BLaER1 treated with 17β-estradiol and CSF1 and Interleukin-3, amounts not matched to agents 10 nM and 100 nM (cell line): Measurements from ENCODE around the gene PTPRM.

ENCODE experiments used
- H3K27ac ChIP-seq, 11 experiments: shearing (Covaris generic); formaldehyde crosslinking; 2 replicates each; pipeline ENCODE4 v1.8.1; 2022
- H3K27me3 ChIP-seq, 11 experiments: shearing (Covaris generic); formaldehyde crosslinking; 2 replicates each; pipeline ENCODE4 v1.8.1; 2022
- H3K36me3 ChIP-seq, 11 experiments: shearing (Covaris generic); formaldehyde crosslinking; 2 replicates each; pipeline ENCODE4 v1.8.1; 2022
- H3K4me1 ChIP-seq, 10 experiments: shearing (Covaris generic); formaldehyde crosslinking; 2 replicates each; pipeline ENCODE4 v1.8.1; 2022
- H3K4me2 ChIP-seq, 11 experiments: shearing (Covaris generic); formaldehyde crosslinking; 2 replicates each; pipeline ENCODE4 v1.8.1; 2022
- H3K4me3 ChIP-seq, 10 experiments: shearing (Covaris generic); formaldehyde crosslinking; 2 replicates each; pipeline ENCODE4 v1.8.1; 2022
- H3K9ac ChIP-seq, 11 experiments: shearing (Covaris generic); formaldehyde crosslinking; 2 replicates each; pipeline ENCODE4 v1.8.1; 2022
- H3K9me3 ChIP-seq, 11 experiments: shearing (Covaris generic); formaldehyde crosslinking; replicated peaks in 1 of 11; 2 replicates each; pipeline ENCODE4 v1.8.1; 2022
- H4K20me1 ChIP-seq, 11 experiments: shearing (Covaris generic); formaldehyde crosslinking; 2 replicates each; pipeline ENCODE4 v1.8.1; 2022
- Cebpa-rat ChIP-seq, 11 experiments: shearing (Covaris generic); IDR thresholded peaks; 2 replicates each; pipeline ENCODE4 v1.8.1; 2022

The PTPRM gene

DNA sequence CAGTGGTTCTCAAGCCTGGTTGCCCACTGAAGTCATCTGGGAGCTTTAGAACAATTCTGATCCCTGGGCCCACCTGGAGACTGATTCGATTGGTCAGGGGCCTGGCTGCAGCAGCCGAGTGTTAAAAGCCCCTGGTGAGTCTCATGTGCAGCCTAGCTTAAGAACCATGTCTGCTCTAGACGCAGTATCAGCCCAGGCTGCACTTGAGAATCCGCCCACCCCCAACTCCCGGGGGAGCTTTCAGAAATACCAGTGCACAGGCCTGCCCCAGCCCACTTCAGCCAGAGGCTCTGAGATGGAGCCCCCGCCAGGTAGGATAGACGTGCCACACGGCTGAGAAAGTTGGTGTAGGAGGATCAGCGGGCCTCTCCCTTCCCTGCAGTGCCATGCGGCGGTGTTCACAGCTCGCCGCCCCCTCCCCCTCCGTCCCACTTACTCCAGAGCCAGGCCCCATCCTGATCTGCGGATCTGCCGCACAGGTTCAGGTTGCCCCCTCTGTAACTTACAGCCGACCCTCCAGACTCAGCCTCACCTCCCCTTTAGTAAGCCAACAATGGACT, 833.2 kb downstream of the PTPRM start:
- Histone ChIP-seq H3K27ac (no peak overlapping the region), H3K36me3 (no peaks in the 10 kb centered on the region), H4K20me1 (no peaks in the 10 kb centered on the region), H3K4me3 (no peak overlapping the region), H3K9me3 (no peaks in the 10 kb centered on the region), H3K4me1 (no peaks in the 10 kb centered on the region), H3K9ac (no peak overlapping the region), H3K27me3 (no peaks in the 10 kb centered on the region), H3K4me2 (no peak overlapping the region)
- TF ChIP-seq Cebpa-rat (IDR thresholded peaks at IDR 0.05): no peak

- H3K27ac ChIP-seq: no peak overlapping the region
- H3K4me1 ChIP-seq: no peaks in the 10 kb centered on the region
- no peaks in the 10 kb centered on the region for H3K36me3 ChIP-seq
- no peak overlapping the region for H3K4me3 ChIP-seq
- H3K9me3 ChIP-seq: no peaks in the 10 kb centered on the region
- TF ChIP-seq Cebpa-rat (IDR thresholded peaks at IDR 0.05): no peak
- no peaks in the 10 kb centered on the region for H4K20me1 ChIP-seq
- H3K9ac ChIP-seq: no peak overlapping the region
- H3K27me3 ChIP-seq: no peaks in the 10 kb centered on the region
- no peak overlapping the region for H3K4me2 ChIP-seq
These were observed 833.7 kb downstream of the PTPRM start for GRCh38 chr18:8400825-8401224.

DNA sequence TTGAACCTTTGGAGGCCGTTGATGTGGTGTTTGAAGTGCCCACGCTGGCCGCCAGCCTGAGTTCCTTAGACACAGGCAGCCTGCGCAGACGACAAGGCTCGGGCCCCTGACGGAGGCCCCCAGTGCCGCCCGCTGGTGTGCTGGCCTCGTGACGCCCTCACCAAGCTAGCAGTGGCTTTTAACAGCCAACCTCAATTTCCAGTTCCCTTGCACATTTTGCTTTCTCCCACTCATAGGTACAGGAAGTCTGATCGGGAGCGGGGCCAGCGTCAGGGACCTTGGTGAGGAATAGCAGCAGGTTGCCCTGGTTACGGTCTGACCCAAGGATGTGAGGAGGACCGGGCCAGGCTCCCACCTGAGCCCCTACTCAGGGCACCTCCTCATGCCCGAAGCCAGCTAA, 834.5 kb downstream of the PTPRM start:
- H3K4me2 ChIP-seq: no peak overlapping the region
- TF ChIP-seq Cebpa-rat (IDR thresholded peaks at IDR 0.05): no peak
- H3K27me3 ChIP-seq: no peaks in the 10 kb centered on the region

GRCh38 chr18:8402237-8402636, 835.1 kb downstream of the PTPRM start:
- H4K20me1 ChIP-seq: no peaks in the 10 kb centered on the region
- H3K27me3 ChIP-seq: no peaks in the 10 kb centered on the region
- H3K27ac ChIP-seq: no peak overlapping the region
- H3K9me3 ChIP-seq: no peaks in the 10 kb centered on the region
- H3K4me2 ChIP-seq: no peak overlapping the region
- no peaks in the 10 kb centered on the region for H3K4me1 ChIP-seq
- no peaks in the 10 kb centered on the region for H3K36me3 ChIP-seq
- no peak for TF ChIP-seq Cebpa-rat (IDR thresholded peaks at IDR 0.05)
- H3K9ac ChIP-seq: no peak overlapping the region
- no peak overlapping the region for H3K4me3 ChIP-seq

More for the DNA sequence above, 834.5 kb downstream of the PTPRM start:
- H3K4me1 ChIP-seq: no peaks in the 10 kb centered on the region
- H3K9me3 ChIP-seq: no peaks in the 10 kb centered on the region
- H3K36me3 ChIP-seq: no peaks in the 10 kb centered on the region
- no peaks in the 10 kb centered on the region for H4K20me1 ChIP-seq
- no peak overlapping the region for H3K27ac ChIP-seq
- no peak overlapping the region for H3K4me3 ChIP-seq
- no peak overlapping the region for H3K9ac ChIP-seq

DNA sequence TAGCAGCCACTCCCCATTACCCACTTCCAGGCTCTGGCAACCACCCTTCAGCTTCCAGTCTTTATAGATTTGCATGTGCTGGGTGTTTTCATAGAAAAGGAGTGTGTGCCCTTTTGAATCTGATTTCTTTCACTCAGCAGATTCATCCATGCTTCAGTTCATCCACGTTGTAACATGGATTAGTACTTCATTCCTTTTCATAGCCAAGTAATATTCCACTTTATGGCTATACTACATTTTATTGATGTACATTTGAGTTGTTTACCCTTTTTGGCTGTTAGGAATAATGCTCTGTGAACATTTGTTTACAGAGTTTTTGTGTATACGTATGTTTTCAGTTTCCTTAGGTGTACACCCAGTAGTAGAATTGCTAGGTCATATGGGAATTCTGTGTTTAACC, 836.6 kb downstream of the PTPRM start:
- H3K9me3 ChIP-seq: no peaks in the 10 kb centered on the region
- H3K27ac ChIP-seq: no peak overlapping the region
- no peaks in the 10 kb centered on the region for H3K36me3 ChIP-seq
- no peaks in the 10 kb centered on the region for H4K20me1 ChIP-seq
- H3K9ac ChIP-seq: no peak overlapping the region
- H3K4me1 ChIP-seq: peaks cover 0 to 8% (median 4%) of the 10 kb centered on the region in 10 experiments; a peak in 8 of 20 replicates
- TF ChIP-seq Cebpa-rat (IDR thresholded peaks at IDR 0.05): no peak
- no peak overlapping the region for H3K4me3 ChIP-seq
- H3K27me3 ChIP-seq: no peaks in the 10 kb centered on the region
- H3K4me2 ChIP-seq: no peak overlapping the region

- Histone ChIP-seq H3K36me3 (no peaks in the 10 kb centered on the region), H3K9ac (no peak overlapping the region), H3K27me3 (no peaks in the 10 kb centered on the region), H3K9me3 (peaks cover 1 to 14% (median 9%) of the 10 kb centered on the region in 11 experiments; a peak in 18 of 22 replicates), H3K4me1 (peaks cover 0 to 9% (median 5%) of the 10 kb centered on the region in 10 experiments; a peak in 8 of 20 replicates), H3K4me3 (no peak overlapping the region), H3K27ac (no peak overlapping the region), H4K20me1 (no peaks in the 10 kb centered on the region), H3K4me2 (no peak overlapping the region)
- TF ChIP-seq Cebpa-rat (IDR thresholded peaks at IDR 0.05): no peak
These were observed 839.2 kb downstream of the PTPRM start for GRCh38 chr18:8406186-8406867.

DNA sequence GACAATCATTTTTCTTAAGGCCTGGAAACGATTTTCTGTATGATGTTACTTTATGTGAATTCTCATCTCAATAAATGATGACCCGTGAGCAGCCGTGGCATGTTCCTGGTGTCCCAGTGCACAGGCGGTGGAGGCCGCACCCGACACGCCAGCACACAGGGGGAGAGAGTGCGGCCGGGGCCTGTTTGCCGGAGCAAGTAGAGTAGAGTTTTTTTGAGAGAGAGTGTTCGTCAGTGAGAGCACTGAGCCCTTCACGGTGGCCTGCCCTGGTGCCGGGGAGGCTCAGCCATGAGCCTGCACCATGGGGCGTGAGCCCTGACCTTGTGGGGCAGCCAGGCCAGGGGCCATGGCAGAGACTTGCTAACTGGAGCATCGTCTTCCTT, 839.7 kb downstream of the PTPRM start:
- Histone ChIP-seq H3K9ac (no peak overlapping the region), H3K4me3 (no peak overlapping the region), H3K36me3 (no peaks in the 10 kb centered on the region), H3K4me2 (no peak overlapping the region), H3K4me1 (peaks cover 0 to 9% (median 5%) of the 10 kb centered on the region in 10 experiments; a peak in 8 of 20 replicates), H3K9me3 (peaks cover 5 to 19% (median 15%) of the 10 kb centered on the region in 11 experiments; a peak in 20 of 22 replicates), H3K27ac (no peak overlapping the region), H4K20me1 (no peaks in the 10 kb centered on the region), H3K27me3 (no peaks in the 10 kb centered on the region)
- TF ChIP-seq Cebpa-rat (IDR thresholded peaks at IDR 0.05): no peak

DNA sequence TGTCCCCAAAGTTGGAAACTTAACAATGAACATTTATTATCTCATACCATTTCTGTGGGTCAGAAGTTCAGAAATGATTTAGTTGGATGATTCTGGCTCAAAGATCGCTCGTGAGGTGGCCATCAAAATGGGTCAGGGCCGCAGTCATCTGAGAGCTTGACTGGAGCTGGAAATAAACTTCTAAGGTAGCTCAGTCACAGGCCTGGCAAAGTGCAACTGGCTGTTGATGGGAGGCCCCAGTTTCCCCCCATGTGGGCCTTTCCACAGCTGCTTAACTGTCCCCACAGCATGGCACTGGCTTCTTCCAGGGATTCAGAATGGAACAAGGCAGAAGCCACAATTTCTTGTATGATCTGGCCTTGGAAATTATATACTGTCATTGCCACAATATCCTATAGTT, 842.0 kb downstream of the PTPRM start:
- Histone ChIP-seq H3K4me3 (no peak overlapping the region), H3K4me2 (no peak overlapping the region), H3K27ac (no peak overlapping the region), H3K9me3 (peaks cover 10 to 26% (median 20%) of the 10 kb centered on the region in 11 experiments; a peak in 20 of 22 replicates), H3K4me1 (peaks cover 0 to 9% (median 5%) of the 10 kb centered on the region in 10 experiments; a peak in 8 of 20 replicates), H3K27me3 (no peaks in the 10 kb centered on the region), H3K9ac (no peak overlapping the region), H4K20me1 (no peaks in the 10 kb centered on the region), H3K36me3 (no peaks in the 10 kb centered on the region)
- no peak for TF ChIP-seq Cebpa-rat (IDR thresholded peaks at IDR 0.05)

- no peak for TF ChIP-seq Cebpa-rat (IDR thresholded peaks at IDR 0.05)
- Histone ChIP-seq H3K27ac (no peak overlapping the region), H4K20me1 (no peaks in the 10 kb centered on the region), H3K36me3 (no peaks in the 10 kb centered on the region), H3K4me3 (no peak overlapping the region), H3K4me2 (no peak overlapping the region), H3K9ac (no peak overlapping the region), H3K9me3 (peaks cover 15 to 33% (median 20%) of the 10 kb centered on the region in 11 experiments; a peak in 20 of 22 replicates), H3K27me3 (no peaks in the 10 kb centered on the region), H3K4me1 (peaks cover 0 to 13% (median 5%) of the 10 kb centered on the region in 10 experiments; a peak in 8 of 20 replicates)
These were observed 844.4 kb downstream of the PTPRM start for GRCh38 chr18:8411492-8411891.

GRCh38 chr18:8412117-8412516, 845.0 kb downstream of the PTPRM start:
- no peaks in the 10 kb centered on the region for H3K36me3 ChIP-seq
- peaks cover 15 to 33% (median 20%) of the 10 kb centered on the region in 11 experiments; a peak in 20 of 22 replicates for H3K9me3 ChIP-seq
- no peaks in the 10 kb centered on the region for H3K27me3 ChIP-seq
- H4K20me1 ChIP-seq: no peaks in the 10 kb centered on the region
- no peak overlapping the region for H3K4me3 ChIP-seq
- peaks cover 0 to 13% (median 5%) of the 10 kb centered on the region in 10 experiments; a peak in 8 of 20 replicates for H3K4me1 ChIP-seq
- no peak overlapping the region for H3K9ac ChIP-seq
- TF ChIP-seq Cebpa-rat (IDR thresholded peaks at IDR 0.05): no peak
- no peak overlapping the region for H3K27ac ChIP-seq
- no peak overlapping the region for H3K4me2 ChIP-seq
